H1 (cell line): ENCODE data around the gene IQCK. TPM values are rescaled to one million over a fixed set of nuclear protein-coding genes. Genes with fewer than 3 reads are reported as not detected.
A peak's percentile ranks its signal among the peaks of the same experiment; 100 is the strongest.

Experiments used
- CTCF ChIA-PET: fragments of 300-600 bp; sonication (Branson Sonifier 250); formaldehyde crosslinking; loops from one replicate; lab custom pipeline; 2021; ENCODE audit not compliant: partially characterized antibody; lab: Charles Lee
- POLR2A ChIA-PET: fragments of 300-600 bp; sonication (Branson Sonifier 250); formaldehyde crosslinking; loops from one replicate; lab custom pipeline; 2021; ENCODE audit warnings: inconsistent platforms; ENCODE audit not compliant: partially characterized antibody; lab: Charles Lee
- DNase-seq, 2 experiments: peaks; one replicate each; pipeline versions ENCODE4 v3.0.0 to v3.0.0-alpha.2; 2010 to 2022; ENCODE audit warnings: low spot score in 2 of 2, low read depth in 1 of 2, mixed read lengths in 1 of 2
- FAIRE-seq: peaks from 2 replicates; lab custom pipeline; 2011; peaks lifted over from hg19 to GRCh38; lab: Jason Lieb, UNC
- H2AFZ ChIP-seq: 2 replicates; pipeline ENCODE4 v1.8.1; 2012; ENCODE audit warnings: low read length, inconsistent platforms
- H2AK5ac ChIP-seq: 2 replicates; pipeline ENCODE4 v1.6.1; 2013; ENCODE audit warnings: low read depth, low read length
- H2BK120ac ChIP-seq: replicated peaks from 2 replicates; pipeline ENCODE3; 2013; ENCODE audit warnings: low read depth, low read length, inconsistent platforms
- H2BK12ac ChIP-seq: 2 replicates; pipeline ENCODE4 v1.6.1; 2013; ENCODE audit warnings: low read depth, low read length
- H2BK15ac ChIP-seq: 2 replicates; pipeline ENCODE4 v1.6.1; 2013; ENCODE audit warnings: low read length
- H2BK20ac ChIP-seq: 2 replicates; pipeline ENCODE4 v1.6.1; 2013; ENCODE audit warnings: low read length
- H2BK5ac ChIP-seq: 2 replicates; pipeline ENCODE4 v1.6.1; 2013; ENCODE audit warnings: low read depth, low read length
- H3K14ac ChIP-seq: 2 replicates; pipeline ENCODE4 v1.6.1; 2013; ENCODE audit warnings: inconsistent platforms; ENCODE audit not compliant: insufficient read length
- H3K18ac ChIP-seq: 2 replicates; pipeline ENCODE4 v1.6.1; 2013; ENCODE audit warnings: low read length; ENCODE audit errors: extremely low read depth
- H3K23ac ChIP-seq: 2 replicates; pipeline ENCODE4 v1.6.1; 2013; ENCODE audit warnings: inconsistent platforms; ENCODE audit not compliant: insufficient read length
- H3K23me2 ChIP-seq: 2 replicates; pipeline ENCODE4 v1.6.1; 2013; ENCODE audit warnings: low read depth, low read length
- H3K27ac ChIP-seq: 2 replicates; pipeline ENCODE4 v1.6.1; 2011; ENCODE audit warnings: low read depth, low read length, inconsistent platforms
- H3K27me3 ChIP-seq, 4 experiments: replicated peaks in 1 of 4; 1 replicate in 1 of 4; 2 replicates in 3 of 4; pipeline versions ENCODE4 v1.6.1 to v1.8.1; 2011 to 2013; ENCODE audit warnings: low read length in 3 of 4, mild to moderate bottlenecking in 3 of 4, inconsistent platforms in 2 of 4, mixed read lengths in 2 of 4, moderate library complexity in 1 of 4; ENCODE audit not compliant: control insufficient read depth in 3 of 4, insufficient read depth in 3 of 4; ENCODE audit errors: extremely low read depth in 1 of 4
- H3K36me3 ChIP-seq, 4 experiments: 2 replicates each; pipeline versions ENCODE4 v1.6.1 to v1.8.1; 2011 to 2013; ENCODE audit warnings: mild to moderate bottlenecking in 4 of 4, low read length in 3 of 4, moderate library complexity in 2 of 4, control low read depth in 1 of 4, inconsistent platforms in 1 of 4; ENCODE audit not compliant: insufficient read depth in 4 of 4, control insufficient read depth in 2 of 4
- H3K4ac ChIP-seq: replicated peaks from 2 replicates; pipeline ENCODE3; 2013; ENCODE audit warnings: low read length, low read depth, mixed read lengths, inconsistent platforms; ENCODE audit not compliant: insufficient read length
- H3K4me1 ChIP-seq, 4 experiments: replicated peaks in 1 of 4; 1 replicate in 1 of 4; 2 replicates in 3 of 4; pipeline versions ENCODE4 v1.6.1 to v1.8.1; 2011 to 2013; ENCODE audit warnings: low read length in 3 of 4, inconsistent platforms in 2 of 4, mixed read lengths in 1 of 4; ENCODE audit not compliant: insufficient read depth in 4 of 4, control insufficient read depth in 3 of 4
- H3K4me2 ChIP-seq, 2 experiments: 2 replicates each; pipeline versions ENCODE4 v1.6.1 to v1.8.1; 2011 to 2013; ENCODE audit warnings: low read depth in 2 of 2, low read length in 2 of 2, control low read depth in 1 of 2, inconsistent platforms in 1 of 2, mild to moderate bottlenecking in 1 of 2; ENCODE audit not compliant: insufficient read depth in 1 of 2
- H3K4me3 ChIP-seq, 4 experiments: fragments of 200-600, 300-600 bp in 1 of 4; sonication (generic), shearing (Covaris generic), sonication (Bioruptor Twin) in 1 of 4; 2 replicates each; pipeline versions ENCODE4 v1.5.1 to v1.8.1; 2011 to 2016; ENCODE audit warnings: low read length in 4 of 4, low read depth in 3 of 4, control low read depth in 2 of 4, inconsistent platforms in 2 of 4, mild to moderate bottlenecking in 2 of 4, mixed read lengths in 1 of 4, moderate library complexity in 1 of 4; ENCODE audit not compliant: insufficient read depth in 2 of 4; ENCODE audit errors: extremely low read depth in 1 of 4
- H3K56ac ChIP-seq: replicated peaks from 2 replicates; pipeline ENCODE3; 2013; ENCODE audit warnings: low read depth, mild to moderate bottlenecking, mixed read lengths, low read length, inconsistent platforms; ENCODE audit not compliant: insufficient read length
- H3K79me1 ChIP-seq: 2 replicates; pipeline ENCODE4 v1.6.1; 2013; ENCODE audit warnings: low read depth, low read length, control low read depth
- H3K79me2 ChIP-seq, 2 experiments: 2 replicates each; pipeline versions ENCODE4 v1.6.1 to v1.8.1; 2012 to 2013; ENCODE audit warnings: low read length in 2 of 2, mild to moderate bottlenecking in 2 of 2, inconsistent platforms in 1 of 2; ENCODE audit not compliant: insufficient read depth in 2 of 2, control insufficient read depth in 1 of 2
- H3K9ac ChIP-seq, 4 experiments: replicated peaks in 1 of 4; 1 replicate in 1 of 4; 2 replicates in 3 of 4; pipeline versions ENCODE4 v1.6.1 to v1.8.1; 2011 to 2013; ENCODE audit warnings: low read depth in 3 of 4, low read length in 3 of 4, control low read depth in 2 of 4, mild to moderate bottlenecking in 2 of 4, moderate library complexity in 2 of 4, inconsistent platforms in 1 of 4; ENCODE audit errors: extremely low read depth in 1 of 4
- H3K9me3 ChIP-seq, 2 experiments: 2 replicates each; pipeline versions ENCODE4 v1.6.1 to v1.8.1; 2012 to 2013; ENCODE audit warnings: mild to moderate bottlenecking in 2 of 2, moderate library complexity in 2 of 2, control low read depth in 1 of 2, inconsistent platforms in 1 of 2, low read depth in 1 of 2, low read length in 1 of 2, mixed read lengths in 1 of 2; ENCODE audit not compliant: insufficient read depth in 2 of 2
- H4K20me1 ChIP-seq, 2 experiments: replicated peaks in 1 of 2; 2 replicates each; pipeline versions ENCODE3 to v1.8.1; 2011 to 2013; ENCODE audit warnings: inconsistent platforms in 2 of 2, low read length in 2 of 2, mild to moderate bottlenecking in 1 of 2; ENCODE audit not compliant: insufficient read depth in 2 of 2, control insufficient read depth in 1 of 2
- H4K5ac ChIP-seq: 2 replicates; pipeline ENCODE4 v1.6.1; 2013; ENCODE audit warnings: low read length, low read depth, mixed read lengths, inconsistent platforms; ENCODE audit not compliant: insufficient read length
- H4K8ac ChIP-seq: 2 replicates; pipeline ENCODE4 v1.8.0; 2013; ENCODE audit warnings: mild to moderate bottlenecking, moderate library complexity, low read length, inconsistent platforms; ENCODE audit not compliant: insufficient read depth; ENCODE audit errors: extremely low read depth
- H4K91ac ChIP-seq: replicated peaks from 2 replicates; pipeline ENCODE3; 2013; ENCODE audit warnings: low read length, mixed read lengths, inconsistent platforms; ENCODE audit not compliant: insufficient read length
- ASH2L ChIP-seq: fragments of 200-600, 300-600 bp; sonication (generic); IDR thresholded peaks from one replicate; pipeline ENCODE4 v1.7.1; 2017; ENCODE audit warnings: low read length
- CHD2 ChIP-seq: IDR thresholded peaks from 2 replicates; pipeline ENCODE4 v1.6.1; 2012; ENCODE audit warnings: low read length, improper control_type of control experiment
- HDAC6 ChIP-seq: IDR thresholded peaks from one replicate; pipeline ENCODE4 v1.7.1; 2012; ENCODE audit warnings: low read depth, mild to moderate bottlenecking, inconsistent platforms, low read length, moderate library complexity
- KDM5A ChIP-seq: fragments of 200-600 bp; IDR thresholded peaks from 2 replicates; pipeline ENCODE4 v1.7.1; 2012; ENCODE audit warnings: mild to moderate bottlenecking, low read length, inconsistent platforms, mixed read lengths
- POLR2A ChIP-seq, 2 experiments: IDR thresholded peaks; 1 replicate in 1 of 2; 2 replicates in 1 of 2; pipeline ENCODE4 v1.6.1; 2011; ENCODE audit warnings: low read depth in 2 of 2, low read length in 2 of 2, mild to moderate bottlenecking in 2 of 2; ENCODE audit errors: control extremely low read depth in 1 of 2
- RAD21 ChIP-seq, 2 experiments: IDR thresholded peaks in 1 of 2; conservative IDR thresholded peaks in 1 of 2; 2 replicates each; pipeline ENCODE4 v1.6.1; 2011; ENCODE audit warnings: low read depth in 2 of 2, low read length in 2 of 2, improper control_type of control experiment in 1 of 2, inconsistent platforms in 1 of 2, mild to moderate bottlenecking in 1 of 2, moderate library complexity in 1 of 2
- RNF2 ChIP-seq: fragments of 200-900, 300-1000 bp; sonication (generic); IDR thresholded peaks from 2 replicates; pipeline ENCODE4 v1.7.1; 2016; ENCODE audit warnings: borderline replicate concordance, low read depth, mild to moderate bottlenecking, antibody characterized with exemption, low read length; ENCODE audit not compliant: poor library complexity, severe bottlenecking; ENCODE audit errors: missing control alignments
- SIX5 ChIP-seq: IDR thresholded peaks from 2 replicates; pipeline ENCODE4 v1.6.1; 2011; ENCODE audit warnings: mild to moderate bottlenecking, low read depth, low read length
- TBP ChIP-seq: IDR thresholded peaks from 2 replicates; pipeline ENCODE4 v1.6.1; 2011; ENCODE audit warnings: low read depth, low read length, improper control_type of control experiment
- YY1 ChIP-seq: IDR thresholded peaks from 2 replicates; pipeline ENCODE4 v1.6.1; 2011; ENCODE audit warnings: low read depth, mild to moderate bottlenecking, low read length
- ZNF274 ChIP-seq: IDR thresholded peaks from 2 replicates; pipeline ENCODE4 v1.7.0; 2012; ENCODE audit warnings: low read length, borderline replicate concordance; ENCODE audit errors: extremely low read depth
- WGBS, 2 experiments: shearing (Covaris generic) in 1 of 2; methylation state at CpG; one replicate each; pipeline versions ENCODE4 v1.1.6 to v1.1.7; 2013 to 2015; ENCODE audit warnings: low lambda C conversion rate in 2 of 2, mixed read lengths in 2 of 2, inconsistent platforms in 1 of 2, low coverage in 1 of 2, missing lambda C conversion rate in 1 of 2; ENCODE audit not compliant: insufficient replicate concordance in 2 of 2, insufficient coverage in 1 of 2, insufficient read length in 1 of 2; ENCODE audit errors: extremely low coverage in 1 of 2, missing lambda C conversion rate in 1 of 2; 5-methylcytosine and 5-hydroxymethylcytosine counted together
- polyA plus RNA-seq, 7 experiments: library from polyadenylated mRNA; depleted of rRNA in 3 of 7; stranded (reverse) in 5 of 7; unstranded in 2 of 7; fragments of >200 nt in 5 of 7; fragments of 200-250 nt in 2 of 7; gene quantifications; 1 replicate in 5 of 7; 2 replicates in 1 of 7; 4 replicates in 1 of 7; pipeline versions ENCODE4 v1.2.1 to v1.2.3, GENCODE V29; 2011 to 2013; ENCODE audit warnings: missing spikeins in 2 of 7, mixed read lengths in 2 of 7
- total RNA-seq: library from RNA; stranded (reverse); fragmentation: NEBNext Ultra II Directional; extraction: Animal tissue kit (Norgen Biotek cat#: 25700); gene quantifications from 2 replicates; pipeline ENCODE4 v1.2.1, GENCODE V29; 2021

Gene IQCK
- total and polyA plus RNA-seq, 2 of the 8 experiments (the other 6 are each of a cell fraction or from before 2014, with no cell fraction given), result 6.2 to 9.3 TPM

DNA sequence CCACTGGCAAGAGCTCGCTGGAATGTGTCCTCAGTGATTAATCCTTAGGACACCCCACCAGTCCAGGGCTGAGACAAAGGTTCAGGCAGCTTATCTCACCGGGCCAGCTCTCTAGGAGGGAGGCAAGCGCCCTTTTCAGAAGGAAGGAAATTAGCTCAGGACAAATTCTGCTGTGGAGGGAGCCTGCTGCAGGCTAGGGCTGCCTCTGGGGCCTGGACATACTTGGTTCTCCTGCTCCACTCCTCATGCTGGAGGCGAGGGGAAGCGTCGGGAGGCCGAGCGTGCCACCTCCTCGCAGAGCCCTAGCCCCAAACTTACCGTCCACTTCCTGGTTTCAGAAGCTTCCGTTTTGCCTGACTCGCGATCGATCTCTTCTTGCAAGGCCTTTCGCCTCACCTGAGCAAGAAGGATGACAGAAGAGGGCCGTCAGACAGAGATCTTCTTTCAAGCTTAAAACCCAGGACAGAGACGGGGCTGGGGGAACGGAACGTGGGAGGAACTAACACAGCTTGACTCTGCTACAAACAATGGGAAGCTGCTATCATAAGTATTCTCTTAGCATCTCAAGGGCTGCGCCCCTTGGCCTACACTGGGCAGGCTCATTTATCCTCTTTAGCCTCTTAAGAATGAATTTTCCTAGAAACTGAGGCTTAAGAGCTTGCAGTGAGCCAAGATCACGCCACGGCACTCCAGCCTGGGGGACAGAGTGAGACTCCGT is 7.7 kb upstream of the IQCK start:
- Histone ChIP-seq H3K27ac (peak overlapping the region; percentile 48; the same call in 1 of the 2 replicates), H3K79me2 (peaks cover 18 to 96% of the 10 kb centered on the region in 2 experiments; a peak in 3 of 4 replicates), H2BK12ac (no peak overlapping the region; the same call in 1 of the 2 replicates), H3K4me3 (no peak overlapping the region), H3K27me3 (no peaks in the 10 kb centered on the region), H2BK120ac (no peak overlapping the region), H3K23me2 (no peaks in the 10 kb centered on the region), H4K20me1 (peaks cover 39 to 52% of the 10 kb centered on the region in 2 experiments), H3K14ac (no peak overlapping the region), H2AFZ (no peak overlapping the region), H3K4ac (no peak overlapping the region), H2BK5ac (no peak overlapping the region), H3K9me3 (no peaks in the 10 kb centered on the region), H3K4me1 (peaks cover 12 to 50% (median 37%) of the 10 kb centered on the region in 4 experiments), H4K5ac (no peak overlapping the region), H2BK20ac (no peak overlapping the region), H4K8ac (no peak overlapping the region), H2AK5ac (no peak overlapping the region), H3K56ac (no peak overlapping the region), H3K36me3 (peaks cover 32 to 88% (median 51%) of the 10 kb centered on the region in 4 experiments; a peak in 7 of 8 replicates), H2BK15ac (no peak overlapping the region), H3K79me1 (peaks cover 31% of the 10 kb centered on the region), H3K18ac (no peak overlapping the region), H4K91ac (no peak overlapping the region), H3K23ac (no peak overlapping the region), H3K4me2 (peak overlapping the region; percentile 37 to 40; a peak in 3 of 4 replicates), H3K9ac (peak overlapping the region in 1 of 4 experiments; percentile 38; a peak in 2 of 7 replicates)
- DNase-seq, result no peak
- WGBS, 2 experiments, result 76% methylated on average over 22 of the region's 23 CpGs; no CpG with 5 or more reads in 1 of the 2 experiments
- ChIA-PET POLR2A (interaction anchor here (0.6 to 3.3 kb wide), 15 partner anchors 9 to 920 kb away, joined by 3 to 20 read pairs (median 4); no protein-coding TSS in a partner anchor), CTCF (interaction anchor here (1.2 to 1.9 kb wide), 4 partner anchors 62 to 190 kb away, joined by 3 to 4 read pairs (median 4); no protein-coding TSS in a partner anchor)
- FAIRE-seq, result no peak
- TF ChIP-seq SIX5, result no peak
- TF ChIP-seq TBP, result no peak
- no peak for TF ChIP-seq KDM5A
- no peak for TF ChIP-seq HDAC6
- no peak for TF ChIP-seq ZNF274
- TF ChIP-seq POLR2A (IDR thresholded peaks at IDR 0.05; ENCODE audit: control extremely low read depth in 1 of 2, low read depth in 2 of 2, low read length in 2 of 2), result no peak
- TF ChIP-seq ASH2L, result no peak
- no peak for TF ChIP-seq CHD2
- TF ChIP-seq RNF2, result no peak
- TF ChIP-seq RAD21 (IDR thresholded peaks at IDR 0.05 in 1 of 2, conservative IDR thresholded peaks at IDR 0.05 in 1 of 2; ENCODE audit: low read depth in 2 of 2, low read length in 2 of 2), result no peak
- TF ChIP-seq YY1, result no peak
